H9 (cell line): Measurements from ENCODE around the gene CYP17A1. TPM values are rescaled to one million over a fixed set of nuclear protein-coding genes. Genes with fewer than 3 reads are reported as not detected.

Experiments used
- DNase-seq: peaks from one replicate; pipeline ENCODE4 v3.0.0-alpha.2; 2017
- H2AFZ ChIP-seq: one replicate; pipeline ENCODE4 v1.6.1; 2013; ENCODE audit warnings: mild to moderate bottlenecking, low read length, control low read depth, moderate library complexity
- H2AK5ac ChIP-seq: 2 replicates; pipeline ENCODE4 v1.6.1; 2013; ENCODE audit warnings: low read length, control low read depth, mixed read lengths; ENCODE audit not compliant: insufficient read length
- H2BK120ac ChIP-seq: one replicate; pipeline ENCODE4 v1.6.1; 2013; ENCODE audit warnings: low read depth, mild to moderate bottlenecking, low read length, control low read depth, inconsistent platforms; ENCODE audit not compliant: poor library complexity, severe bottlenecking
- H2BK12ac ChIP-seq: 2 replicates; pipeline ENCODE4 v1.6.1; 2013; ENCODE audit warnings: low read length, control low read depth, mixed read lengths, low read depth; ENCODE audit not compliant: insufficient read length
- H2BK15ac ChIP-seq: 2 replicates; pipeline ENCODE4 v1.6.1; 2013; ENCODE audit warnings: low read depth, low read length, control low read depth
- H2BK20ac ChIP-seq: one replicate; pipeline ENCODE4 v1.6.1; 2013; ENCODE audit warnings: low read depth, mild to moderate bottlenecking, low read length, control low read depth, inconsistent platforms; ENCODE audit not compliant: poor library complexity, severe bottlenecking
- H2BK5ac ChIP-seq: 2 replicates; pipeline ENCODE4 v1.6.1; 2013; ENCODE audit warnings: low read length, control low read depth, mixed read lengths; ENCODE audit not compliant: insufficient read length
- H3K14ac ChIP-seq: 2 replicates; pipeline ENCODE4 v1.6.1; 2013; ENCODE audit warnings: low read length, control low read depth; ENCODE audit not compliant: insufficient read depth
- H3K18ac ChIP-seq: 2 replicates; pipeline ENCODE4 v1.6.1; 2013; ENCODE audit warnings: low read depth, mild to moderate bottlenecking, mixed read lengths, low read length, control low read depth; ENCODE audit not compliant: insufficient read length
- H3K23ac ChIP-seq: 2 replicates; pipeline ENCODE4 v1.6.1; 2013; ENCODE audit warnings: low read length, control low read depth, mixed read lengths, low read depth; ENCODE audit not compliant: insufficient read length
- H3K23me2 ChIP-seq: 2 replicates; pipeline ENCODE4 v1.6.1; 2013; ENCODE audit warnings: low read depth, mild to moderate bottlenecking, mixed read lengths, low read length, control low read depth; ENCODE audit not compliant: insufficient read length, poor library complexity, severe bottlenecking
- H3K27ac ChIP-seq: 2 replicates; pipeline ENCODE4 v1.5.1; 2013; ENCODE audit warnings: low read length, control low read depth, mixed read lengths, low read depth; ENCODE audit not compliant: insufficient read length
- H3K27me3 ChIP-seq: 2 replicates; pipeline ENCODE4 v1.6.1; 2013; ENCODE audit warnings: low read length, control low read depth, inconsistent platforms; ENCODE audit not compliant: insufficient read depth
- H3K4ac ChIP-seq: 2 replicates; pipeline ENCODE4 v1.6.1; 2013; ENCODE audit warnings: low read depth, mild to moderate bottlenecking, control low read depth, inconsistent platforms, low read length, moderate library complexity
- H3K4me1 ChIP-seq: 2 replicates; pipeline ENCODE4 v1.6.1; 2013; ENCODE audit warnings: low read length, control low read depth, inconsistent platforms; ENCODE audit not compliant: insufficient read depth
- H3K4me2 ChIP-seq: 2 replicates; pipeline ENCODE4 v1.6.1; 2013; ENCODE audit warnings: low read length, control low read depth, mixed read lengths; ENCODE audit not compliant: insufficient read length, insufficient read depth
- H3K56ac ChIP-seq: 2 replicates; pipeline ENCODE4 v1.6.1; 2013; ENCODE audit warnings: low read depth, mild to moderate bottlenecking, mixed read lengths, low read length, control low read depth; ENCODE audit not compliant: insufficient read length
- H3K79me1 ChIP-seq: 2 replicates; pipeline ENCODE4 v1.6.1; 2013; ENCODE audit warnings: low read depth, mild to moderate bottlenecking, moderate library complexity, low read length, control low read depth, inconsistent platforms; ENCODE audit not compliant: insufficient read depth, poor library complexity, severe bottlenecking
- H3K79me2 ChIP-seq: 2 replicates; pipeline ENCODE4 v1.6.1; 2013; ENCODE audit warnings: low read length, control low read depth, inconsistent platforms; ENCODE audit not compliant: insufficient read depth
- H3K9ac ChIP-seq: 2 replicates; pipeline ENCODE4 v1.6.1; 2013; ENCODE audit warnings: low read length, control low read depth, mixed read lengths; ENCODE audit not compliant: insufficient read length; ENCODE audit errors: extremely low read depth
- H3K9me3 ChIP-seq: one replicate; pipeline ENCODE4 v1.6.1; 2013; ENCODE audit warnings: low read depth, low read length, inconsistent platforms; ENCODE audit not compliant: control insufficient read depth
- H3T11ph ChIP-seq: one replicate; pipeline ENCODE4 v1.6.1; 2013; ENCODE audit warnings: mild to moderate bottlenecking, low read length, control low read depth, inconsistent platforms
- H4K20me1 ChIP-seq: one replicate; pipeline ENCODE4 v1.6.1; 2013; ENCODE audit not compliant: control insufficient read depth, insufficient read length, insufficient read depth
- H4K5ac ChIP-seq: 2 replicates; pipeline ENCODE4 v1.6.1; 2013; ENCODE audit warnings: low read depth, mild to moderate bottlenecking, mixed read lengths, low read length, control low read depth; ENCODE audit not compliant: insufficient read length
- H4K8ac ChIP-seq: replicated peaks from 2 replicates; pipeline ENCODE4 v1.6.1; 2013; ENCODE audit warnings: low read length, control low read depth, mixed read lengths, low read depth; ENCODE audit not compliant: insufficient read length
- H4K91ac ChIP-seq: 2 replicates; pipeline ENCODE4 v1.6.1; 2013; ENCODE audit warnings: low read depth, mild to moderate bottlenecking, moderate library complexity, mixed read lengths, low read length, control low read depth; ENCODE audit not compliant: insufficient read length
- H3K27ac Mint-ChIP-seq, 3 experiments: 2 replicates in 2 of 3; 3 replicates in 1 of 3; pipeline ENCODE4 v1.8.0; 2020 to 2021; ENCODE audit warnings: mixed read lengths in 3 of 3, mild to moderate bottlenecking in 1 of 3, moderate library complexity in 1 of 3
- H3K27me3 Mint-ChIP-seq: 2 replicates; pipeline ENCODE4 v1.8.0; 2021; ENCODE audit warnings: low read depth, mild to moderate bottlenecking, moderate library complexity, mixed read lengths
- H3K36me3 Mint-ChIP-seq, 3 experiments: 2 replicates in 2 of 3; 3 replicates in 1 of 3; pipeline ENCODE4 v1.8.0; 2020 to 2021; ENCODE audit warnings: low read depth in 3 of 3, mixed read lengths in 3 of 3; ENCODE audit not compliant: insufficient read depth in 1 of 3
- H3K4me1 Mint-ChIP-seq, 2 experiments: 2 replicates each; pipeline ENCODE4 v1.8.0; 2020; ENCODE audit warnings: mixed read lengths in 2 of 2
- H3K4me3 Mint-ChIP-seq, 2 experiments: 2 replicates in 1 of 2; 3 replicates in 1 of 2; pipeline ENCODE4 v1.8.0; 2020 to 2021; ENCODE audit warnings: mild to moderate bottlenecking in 2 of 2, mixed read lengths in 2 of 2, moderate library complexity in 1 of 2
- H3K9me3 Mint-ChIP-seq, 2 experiments: 2 replicates in 1 of 2; 3 replicates in 1 of 2; pipeline ENCODE4 v1.8.0; 2020; ENCODE audit warnings: mild to moderate bottlenecking in 2 of 2, mixed read lengths in 2 of 2, moderate library complexity in 1 of 2
- CTCF ChIP-seq: fragments of 200-600 bp; sonication (generic); conservative IDR thresholded peaks from 3 replicates; pipeline ENCODE4 v1.8.0; 2021; ENCODE audit warnings: antibody characterized with exemption, mild to moderate bottlenecking
- WGBS: extraction: QIAGEN DNeasy Blood & Tissue Kit; methylation state at CpG from one replicate; pipeline ENCODE4 v1.1.7; 2013; ENCODE audit warnings: missing lambda C conversion rate, low lambda C conversion rate, mixed read lengths; ENCODE audit not compliant: insufficient read length; ENCODE audit errors: extremely low coverage; 5-methylcytosine and 5-hydroxymethylcytosine counted together
- total RNA-seq: library from RNA; stranded (reverse); gene quantifications from 2 replicates; pipeline ENCODE4 v1.2.1, GENCODE V29; 2021

Gene CYP17A1
- total RNA-seq, 1 experiment from 2014 or later: not detected

- Mint-ChIP-seq H3K4me1 (peaks cover 0 to under 1% of the 10 kb centered on the region in 2 experiments; a peak in 2 of 4 replicates), H3K9me3 (no peaks in the 10 kb centered on the region), H3K4me3 (no peak overlapping the region), H3K36me3 (peaks cover 0 to 6% (median 0%) of the 10 kb centered on the region in 3 experiments; a peak in 2 of 7 replicates), H3K27me3 (no peaks in the 10 kb centered on the region), H3K27ac (no peak overlapping the region)
- H3K79me2 ChIP-seq: no peaks in the 10 kb centered on the region
- no peaks in the 10 kb centered on the region for H3K79me1 ChIP-seq
- no CpG with 5 or more reads among the region's 2 CpGs for WGBS
- no peak overlapping the region for H3K4ac ChIP-seq
- no peak overlapping the region for H4K8ac ChIP-seq
- no peak overlapping the region for H3K14ac ChIP-seq
- no peak overlapping the region for H2BK120ac ChIP-seq
- H2BK15ac ChIP-seq: no peak overlapping the region
- no peak overlapping the region for H2AFZ ChIP-seq
- H3K4me2 ChIP-seq: no peak overlapping the region
- H3K9me3 ChIP-seq: no peaks in the 10 kb centered on the region
- no peak overlapping the region for H3K23ac ChIP-seq
- no peak overlapping the region for H3K56ac ChIP-seq
- no peak overlapping the region for H3T11ph ChIP-seq
- TF ChIP-seq CTCF: no peak
- H2AK5ac ChIP-seq: no peak overlapping the region
- H3K27ac ChIP-seq: no peak overlapping the region
- H2BK20ac ChIP-seq: no peak overlapping the region
- H4K20me1 ChIP-seq: no peaks in the 10 kb centered on the region
- H3K9ac ChIP-seq: no peak overlapping the region
- no peak for DNase-seq
- H2BK12ac ChIP-seq: no peak overlapping the region
- H3K27me3 ChIP-seq: no peaks in the 10 kb centered on the region
- no peak overlapping the region for H4K5ac ChIP-seq
- H3K18ac ChIP-seq: no peak overlapping the region
- H2BK5ac ChIP-seq: no peak overlapping the region
- no peaks in the 10 kb centered on the region for H3K23me2 ChIP-seq
- H4K91ac ChIP-seq: no peak overlapping the region
- no peaks in the 10 kb centered on the region for H3K4me1 ChIP-seq
Measured at GRCh38 chr10:102863660-102864059, 26.4 kb upstream of the CYP17A1 start.
